Suprapubic skin (tissue), 4 donors: Measurements from ENCODE around the gene GALP. TPM values are rescaled to one million over a fixed set of nuclear protein-coding genes. Genes with fewer than 3 reads are reported as not detected.
"Not testable (repeated sequence)": the region's sequence is repeated elsewhere in the genome, so short reads cannot be mapped to it uniquely, and the experiment has no call there.

Source experiments
- DNase-seq, 2 donors: peaks; one replicate each; pipeline ENCODE4 v3.0.0-alpha.2; 2019; ENCODE audit warnings: low spot score in 2 of 2
- H3K27ac ChIP-seq: fragments of 200-600 bp; sonication (generic); one replicate; pipeline ENCODE4 v1.5.1; 2019
- H3K27me3 ChIP-seq: fragments of 200-600 bp; sonication (generic); one replicate; pipeline ENCODE4 v1.5.1; 2019
- H3K36me3 ChIP-seq: fragments of 200-600 bp; sonication (generic); one replicate; pipeline ENCODE4 v1.5.1; 2019
- H3K4me1 ChIP-seq: fragments of 200-600 bp; sonication (generic); one replicate; pipeline ENCODE4 v1.5.1; 2019
- H3K4me3 ChIP-seq: fragments of 200-600 bp; sonication (generic); one replicate; pipeline ENCODE4 v1.5.1; 2019; ENCODE audit warnings: mild to moderate bottlenecking
- H3K9me3 ChIP-seq: fragments of 200-600 bp; sonication (generic); one replicate; pipeline ENCODE4 v1.5.1; 2019
- CTCF ChIP-seq, 2 donors: fragments of 200-600 bp in 1 of 2; fragments of 450-650 bp in 1 of 2; sonication (generic) in 1 of 2; IDR thresholded peaks; one replicate each; pipeline ENCODE4 v1.5.1; 2016 to 2019; ENCODE audit warnings: antibody characterized with exemption in 2 of 2, mild to moderate bottlenecking in 1 of 2, moderate library complexity in 1 of 2
- EP300 ChIP-seq: sonication (generic); formaldehyde crosslinking; IDR thresholded peaks from one replicate; pipeline ENCODE4 v1.6.1; 2017; ENCODE audit warnings: antibody characterized with exemption
- POLR2A ChIP-seq, 2 donors: fragments of 450-650 bp; IDR thresholded peaks; one replicate each; pipeline ENCODE4 v1.6.1; 2017; ENCODE audit warnings: antibody characterized with exemption in 2 of 2, mild to moderate bottlenecking in 2 of 2, moderate library complexity in 2 of 2
- POLR2AphosphoS5 ChIP-seq, 3 donors: sonication (generic); formaldehyde crosslinking; IDR thresholded peaks; one replicate each; pipeline ENCODE4 v1.6.1; 2017; ENCODE audit warnings: antibody characterized with exemption in 3 of 3
- WGBS: methylation state at CpG from one replicate; pipeline ENCODE4 v1.1.5; 2018; 5-methylcytosine and 5-hydroxymethylcytosine counted together
- total RNA-seq, 4 donors: library from RNA; depleted of rRNA; stranded (reverse); fragments of >200 nt; gene quantifications; one replicate each; pipeline ENCODE4 v1.1.0, GENCODE V29; 2016

The GALP gene
- total RNA-seq, 4 donors from 2014 or later: not detected

GRCh38 chr19:56218961-56219360 lies 43.2 kb downstream of the GALP start:
- DNase-seq: no peak
- peaks cover 12% of the 10 kb centered on the region for H3K4me1 ChIP-seq
- peaks cover 5% of the 10 kb centered on the region for H3K27me3 ChIP-seq
- H3K9me3 ChIP-seq: no peaks in the 10 kb centered on the region
- H3K36me3 ChIP-seq: peaks cover 11% of the 10 kb centered on the region
- H3K27ac ChIP-seq: no peak overlapping the region
- 89% methylated on average over 10 of the region's 10 CpGs for WGBS
- no peak for TF ChIP-seq POLR2AphosphoS5 (IDR thresholded peaks at IDR 0.05)
- no peak for TF ChIP-seq POLR2A (IDR thresholded peaks at IDR 0.05)
- no peak for TF ChIP-seq CTCF (IDR thresholded peaks at IDR 0.05)
- TF ChIP-seq EP300: no peak
- H3K4me3 ChIP-seq: no peak overlapping the region

GRCh38 chr19:56221442-56221841 lies 45.6 kb downstream of the GALP start:
- not testable (repeated sequence) for H3K9me3 ChIP-seq, H3K27ac ChIP-seq, H3K4me3 ChIP-seq, H3K27me3 ChIP-seq, DNase-seq
- Histone ChIP-seq H3K36me3 (peaks cover 11% of the 10 kb centered on the region), H3K4me1 (peaks cover 12% of the 10 kb centered on the region)
- 55% methylated on average over 8 of the region's 9 CpGs for WGBS
- peak in 1 of 2 donors; percentile 17 for TF ChIP-seq CTCF (IDR thresholded peaks at IDR 0.05)

- no peak for TF ChIP-seq POLR2A (IDR thresholded peaks at IDR 0.05)
- no peak for TF ChIP-seq POLR2AphosphoS5 (IDR thresholded peaks at IDR 0.05)
- TF ChIP-seq CTCF (IDR thresholded peaks at IDR 0.05): no peak
- TF ChIP-seq EP300: no peak
- DNase-seq: no peak
- peaks cover 5% of the 10 kb centered on the region for H3K27me3 ChIP-seq
- no peak overlapping the region for H3K4me3 ChIP-seq
- H3K9me3 ChIP-seq: no peaks in the 10 kb centered on the region
- H3K36me3 ChIP-seq: peaks cover 11% of the 10 kb centered on the region
- peaks cover 10% of the 10 kb centered on the region for H3K4me1 ChIP-seq
- no peak overlapping the region for H3K27ac ChIP-seq
- WGBS: 93% methylated on average over 14 of the region's 14 CpGs
These were observed 46.0 kb downstream of the GALP start for GRCh38 chr19:56221851-56222250.

- Histone ChIP-seq H3K36me3 (peaks cover 11% of the 10 kb centered on the region), H3K27me3 (no peaks in the 10 kb centered on the region), H3K9me3 (no peaks in the 10 kb centered on the region), H3K27ac (no peak overlapping the region), H3K4me1 (no peaks in the 10 kb centered on the region), H3K4me3 (no peak overlapping the region)
- TF ChIP-seq POLR2A (IDR thresholded peaks at IDR 0.05) (no peak), POLR2AphosphoS5 (IDR thresholded peaks at IDR 0.05) (no peak), EP300 (no peak), CTCF (IDR thresholded peaks at IDR 0.05) (no peak)
- no peak for DNase-seq
- 85% methylated on average over 6 of the region's 6 CpGs for WGBS
These were observed 47.1 kb downstream of the GALP start for GRCh38 chr19:56222901-56223300.

GRCh38 chr19:56223481-56223880 lies 47.7 kb downstream of the GALP start:
- no peak for DNase-seq
- TF ChIP-seq EP300: no peak
- TF ChIP-seq POLR2AphosphoS5 (IDR thresholded peaks at IDR 0.05): no peak
- TF ChIP-seq POLR2A (IDR thresholded peaks at IDR 0.05): no peak
- no peak for TF ChIP-seq CTCF (IDR thresholded peaks at IDR 0.05)
- WGBS: 89% methylated on average over 9 of the region's 9 CpGs
- Histone ChIP-seq H3K4me3 (no peak overlapping the region), H3K9me3 (no peaks in the 10 kb centered on the region), H3K27ac (no peak overlapping the region), H3K27me3 (no peaks in the 10 kb centered on the region), H3K36me3 (peaks cover 11% of the 10 kb centered on the region), H3K4me1 (no peaks in the 10 kb centered on the region)

Other genes starting within 250 kb of the GALP start
- not detected for gene NLRP13, start 243.7 kb upstream of the GALP start, total RNA-seq
- not detected for gene NLRP8, start 228.2 kb upstream of the GALP start, total RNA-seq
- not detected for gene NLRP5, start 189.2 kb upstream of the GALP start, total RNA-seq
- 10 to 100 TPM in 3 of 4 donors, 1 to 10 TPM in 1; 9.6 to 16.3 (median 14.3) TPM for gene ZNF787, start 54.7 kb upstream of the GALP start, total RNA-seq
- 10 to 100 TPM; 12.9 to 34.8 (median 21.2) TPM for gene ZNF444, start 34.7 kb upstream of the GALP start, total RNA-seq
- gene ZSCAN5B, start 21.8 kb downstream of the GALP start, total RNA-seq: not detected
- not detected for gene ZSCAN5C, start 26.3 kb downstream of the GALP start, total RNA-seq
- gene EDDM13, start 96.7 kb downstream of the GALP start, total RNA-seq: 10 to 100 TPM in 2 of 4 donors, 1 to 10 TPM in 2; 6.0 to 25.8 (median 11.4) TPM
- 1 to 10 TPM; 4.7 to 7.9 (median 7.1) TPM for gene ZSCAN5A, start 138.8 kb downstream of the GALP start, total RNA-seq
- 1 to 10 TPM; 2.6 to 5.2 (median 3.1) TPM for gene ZNF582, start 217.5 kb downstream of the GALP start, total RNA-seq
- 1 to 10 TPM; 1.5 to 3.2 (median 2.3) TPM for gene ZNF583, start 228.3 kb downstream of the GALP start, total RNA-seq